Central memory CD8-positive, alpha-beta T cell (primary cell): ENCODE data around the gene WDR45B.

Source experiments
- ATAC-seq: fragments of 150-1000 bp; cut with Tn5 transposase; replicated peaks from 2 replicates; pipeline ENCODE4 v1.10.0; 2022; ENCODE audit warnings: mild to moderate bottlenecking, moderate FRiP score, moderate number of reproducible peaks; ENCODE audit not compliant: poor library complexity, severe bottlenecking; ENCODE audit errors: extremely low read depth
- DNase-seq, 2 donors: peaks; one replicate each; pipeline ENCODE4 v3.0.0; 2021; ENCODE audit warnings: low spot score in 2 of 2
- H3K27ac Mint-ChIP-seq: one replicate; pipeline ENCODE4 v1.8.0; 2022; ENCODE audit warnings: low read depth, mild to moderate bottlenecking, moderate library complexity, mixed read lengths
- H3K27me3 Mint-ChIP-seq: one replicate; pipeline ENCODE4 v1.8.0; 2022; ENCODE audit warnings: mixed read lengths
- H3K36me3 Mint-ChIP-seq: one replicate; pipeline ENCODE4 v1.8.0; 2022; ENCODE audit warnings: mild to moderate bottlenecking, moderate library complexity, mixed read lengths; ENCODE audit not compliant: insufficient read depth
- H3K4me1 Mint-ChIP-seq: one replicate; pipeline ENCODE4 v1.8.0; 2022; ENCODE audit warnings: mixed read lengths
- H3K4me3 Mint-ChIP-seq: one replicate; pipeline ENCODE4 v1.8.0; 2022; ENCODE audit warnings: mild to moderate bottlenecking, moderate library complexity, mixed read lengths
- H3K9me3 Mint-ChIP-seq: one replicate; pipeline ENCODE4 v1.8.0; 2022; ENCODE audit warnings: mixed read lengths

The WDR45B gene

GRCh38 chr17:82686366-82687324 lies 38.4 kb upstream of the WDR45B start:
- Mint-ChIP-seq H3K36me3 (peaks cover 3% of the 10 kb centered on the region), H3K27ac (no peak overlapping the region), H3K9me3 (no peaks in the 10 kb centered on the region), H3K27me3 (no peaks in the 10 kb centered on the region), H3K4me3 (no peak overlapping the region), H3K4me1 (peaks cover 5% of the 10 kb centered on the region)
- ATAC-seq = no peak
- DNase-seq = no peak

DNA sequence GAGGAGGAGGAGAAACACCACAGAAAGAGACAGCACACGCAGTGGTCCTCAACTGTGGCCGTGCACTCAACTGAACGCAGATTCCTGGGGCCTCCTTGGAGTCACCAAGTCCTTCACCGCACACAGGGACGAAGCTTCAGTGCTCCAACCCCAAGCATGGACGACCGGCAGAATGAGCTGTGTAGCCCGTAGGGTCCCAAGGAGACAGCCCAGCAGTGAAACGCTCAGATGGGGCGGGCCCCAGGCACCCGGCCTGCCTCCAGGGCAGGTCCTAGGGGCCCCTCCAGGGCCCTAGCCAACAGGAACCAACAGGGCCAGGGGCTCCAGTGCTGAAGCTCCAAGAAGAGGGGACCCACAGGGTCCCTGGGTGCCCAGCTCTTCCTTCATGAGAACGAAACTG lies 37.0 kb upstream of the WDR45B start:
- DNase-seq (no peak), ATAC-seq (no peak)
- no peak overlapping the region for H3K4me3 Mint-ChIP-seq
- H3K27me3 Mint-ChIP-seq = no peaks in the 10 kb centered on the region
- no peak overlapping the region for H3K27ac Mint-ChIP-seq
- no peaks in the 10 kb centered on the region for H3K9me3 Mint-ChIP-seq
- peaks cover 5% of the 10 kb centered on the region for H3K4me1 Mint-ChIP-seq
- peaks cover 3% of the 10 kb centered on the region for H3K36me3 Mint-ChIP-seq

DNA sequence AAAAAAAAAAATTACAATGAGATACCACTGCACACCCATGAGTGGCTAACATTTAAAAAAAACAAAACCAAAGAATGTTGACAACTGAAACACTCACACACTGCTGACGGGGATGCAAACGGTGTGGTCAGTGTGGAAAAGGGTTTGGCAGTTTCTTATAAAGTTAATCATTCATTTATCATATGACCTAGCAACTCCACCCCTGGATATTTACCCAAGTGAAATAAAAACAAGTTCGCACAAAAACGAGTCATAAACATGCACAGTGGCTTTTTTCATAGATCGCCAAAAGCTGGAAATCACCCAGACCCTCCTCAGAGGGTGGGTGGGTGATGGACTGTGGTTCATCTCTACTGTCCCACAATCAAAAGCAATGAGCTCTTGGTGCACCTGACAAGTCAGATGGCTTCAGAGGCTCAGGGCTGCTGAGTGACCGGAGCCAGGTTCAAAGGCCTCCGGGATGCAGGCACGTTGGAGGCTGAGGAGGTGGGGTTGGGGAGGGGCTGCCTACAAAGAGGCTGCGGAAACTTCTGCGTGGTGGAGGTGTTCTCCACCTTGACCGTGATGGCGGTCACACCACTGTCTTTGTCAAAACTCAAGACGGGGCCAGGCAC lies 36.1 kb upstream of the WDR45B start:
- Mint-ChIP-seq H3K36me3 (peaks cover 3% of the 10 kb centered on the region), H3K27ac (no peak overlapping the region), H3K4me1 (no peaks in the 10 kb centered on the region), H3K4me3 (no peak overlapping the region), H3K9me3 (no peaks in the 10 kb centered on the region), H3K27me3 (no peaks in the 10 kb centered on the region)
- ATAC-seq (no peak), DNase-seq (no peak)

GRCh38 chr17:82683534-82683933 lies 35.3 kb upstream of the WDR45B start:
- ATAC-seq (no peak), DNase-seq (no peak)
- H3K4me1 Mint-ChIP-seq = no peaks in the 10 kb centered on the region
- H3K4me3 Mint-ChIP-seq = no peak overlapping the region
- no peaks in the 10 kb centered on the region for H3K9me3 Mint-ChIP-seq
- peaks cover 3% of the 10 kb centered on the region for H3K36me3 Mint-ChIP-seq
- no peak overlapping the region for H3K27ac Mint-ChIP-seq
- no peaks in the 10 kb centered on the region for H3K27me3 Mint-ChIP-seq

DNA sequence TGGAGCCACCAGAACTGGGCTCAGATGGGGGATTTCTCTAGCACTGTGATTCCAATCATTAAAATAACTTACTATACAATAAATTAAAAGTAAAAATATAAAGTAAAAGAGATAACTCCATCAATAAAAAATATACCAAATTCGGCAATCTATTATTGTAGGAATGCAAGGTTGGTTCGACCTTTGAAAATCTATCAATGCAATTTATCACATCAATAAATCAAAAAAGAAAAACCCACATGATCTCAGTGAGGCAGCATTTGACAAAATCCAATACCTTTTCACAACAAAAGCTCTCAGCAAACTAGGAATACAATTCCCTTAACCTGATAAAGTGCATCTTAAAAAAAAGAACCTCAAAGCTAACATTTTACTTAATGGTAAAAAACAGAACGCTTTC lies 33.3 kb upstream of the WDR45B start:
- no peak for DNase-seq
- ATAC-seq = no peak
- H3K4me3 Mint-ChIP-seq = no peak overlapping the region
- H3K4me1 Mint-ChIP-seq = no peaks in the 10 kb centered on the region
- no peak overlapping the region for H3K27ac Mint-ChIP-seq
- no peaks in the 10 kb centered on the region for H3K27me3 Mint-ChIP-seq
- H3K9me3 Mint-ChIP-seq = no peaks in the 10 kb centered on the region
- peaks cover under 1% of the 10 kb centered on the region for H3K36me3 Mint-ChIP-seq

DNA sequence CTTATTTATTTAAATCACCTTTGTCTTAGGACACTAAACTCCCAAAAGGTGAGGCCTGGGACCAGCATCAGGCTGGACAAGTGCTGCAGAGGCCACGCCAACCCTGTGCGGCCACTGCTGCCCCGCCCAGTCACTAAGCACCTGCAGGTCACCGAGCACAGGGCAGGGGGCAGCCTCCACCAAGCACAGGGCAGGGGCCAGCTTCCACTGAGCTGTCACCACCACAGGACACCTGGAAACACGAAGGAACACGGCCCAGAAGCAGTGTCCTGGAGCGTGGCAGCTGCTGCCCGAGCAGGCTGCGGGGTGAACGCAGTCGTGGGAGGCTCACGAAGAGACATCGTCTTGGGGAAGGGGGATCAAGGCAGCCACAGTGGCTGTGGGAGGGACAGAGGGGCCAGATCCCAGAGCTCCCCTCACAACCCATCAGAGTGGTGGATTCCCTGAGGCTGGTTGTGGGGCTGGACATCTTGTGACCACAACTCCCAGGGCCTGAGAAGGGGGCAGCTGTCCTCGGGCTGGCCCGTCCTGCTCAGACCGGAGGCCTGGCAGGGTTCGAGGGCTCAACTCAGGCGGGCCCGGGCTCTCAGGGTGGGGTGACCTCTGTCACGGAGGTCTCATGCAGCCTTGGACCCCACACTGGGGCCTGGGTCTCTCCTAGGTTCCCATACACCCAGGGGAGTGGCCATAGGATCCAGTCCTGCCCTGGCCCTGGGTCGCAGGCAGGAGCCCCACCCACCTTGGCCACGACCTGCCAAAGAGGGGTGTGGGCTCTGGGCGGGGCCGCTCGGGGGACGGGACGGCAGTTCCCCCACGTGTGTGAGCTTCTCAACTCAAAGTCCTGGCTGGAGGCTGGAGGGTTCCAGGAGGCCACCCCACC lies 31.6 kb upstream of the WDR45B start:
- ATAC-seq (no peak), DNase-seq (no peak)
- Mint-ChIP-seq H3K4me3 (no peak overlapping the region), H3K27ac (no peak overlapping the region), H3K27me3 (no peaks in the 10 kb centered on the region), H3K36me3 (no peaks in the 10 kb centered on the region), H3K9me3 (no peaks in the 10 kb centered on the region), H3K4me1 (no peaks in the 10 kb centered on the region)

GRCh38 chr17:82678265-82678891 lies 30.1 kb upstream of the WDR45B start:
- Mint-ChIP-seq H3K27ac (no peak overlapping the region), H3K9me3 (no peaks in the 10 kb centered on the region), H3K27me3 (no peaks in the 10 kb centered on the region), H3K4me3 (no peak overlapping the region), H3K36me3 (no peaks in the 10 kb centered on the region), H3K4me1 (no peaks in the 10 kb centered on the region)
- ATAC-seq = no peak
- no peak for DNase-seq

- Mint-ChIP-seq H3K4me1 (no peaks in the 10 kb centered on the region), H3K4me3 (no peak overlapping the region), H3K27ac (no peak overlapping the region), H3K36me3 (no peaks in the 10 kb centered on the region), H3K9me3 (no peaks in the 10 kb centered on the region), H3K27me3 (no peaks in the 10 kb centered on the region)
- no peak for DNase-seq
- ATAC-seq = no peak
Measured at GRCh38 chr17:82677353-82677925, 29.2 kb upstream of the WDR45B start.

- Mint-ChIP-seq H3K27ac (no peak overlapping the region), H3K4me1 (no peaks in the 10 kb centered on the region), H3K9me3 (no peaks in the 10 kb centered on the region), H3K27me3 (no peaks in the 10 kb centered on the region), H3K36me3 (no peaks in the 10 kb centered on the region), H3K4me3 (no peak overlapping the region)
- ATAC-seq (no peak), DNase-seq (no peak)
Measured at GRCh38 chr17:82675476-82676245, 27.4 kb upstream of the WDR45B start.

DNA sequence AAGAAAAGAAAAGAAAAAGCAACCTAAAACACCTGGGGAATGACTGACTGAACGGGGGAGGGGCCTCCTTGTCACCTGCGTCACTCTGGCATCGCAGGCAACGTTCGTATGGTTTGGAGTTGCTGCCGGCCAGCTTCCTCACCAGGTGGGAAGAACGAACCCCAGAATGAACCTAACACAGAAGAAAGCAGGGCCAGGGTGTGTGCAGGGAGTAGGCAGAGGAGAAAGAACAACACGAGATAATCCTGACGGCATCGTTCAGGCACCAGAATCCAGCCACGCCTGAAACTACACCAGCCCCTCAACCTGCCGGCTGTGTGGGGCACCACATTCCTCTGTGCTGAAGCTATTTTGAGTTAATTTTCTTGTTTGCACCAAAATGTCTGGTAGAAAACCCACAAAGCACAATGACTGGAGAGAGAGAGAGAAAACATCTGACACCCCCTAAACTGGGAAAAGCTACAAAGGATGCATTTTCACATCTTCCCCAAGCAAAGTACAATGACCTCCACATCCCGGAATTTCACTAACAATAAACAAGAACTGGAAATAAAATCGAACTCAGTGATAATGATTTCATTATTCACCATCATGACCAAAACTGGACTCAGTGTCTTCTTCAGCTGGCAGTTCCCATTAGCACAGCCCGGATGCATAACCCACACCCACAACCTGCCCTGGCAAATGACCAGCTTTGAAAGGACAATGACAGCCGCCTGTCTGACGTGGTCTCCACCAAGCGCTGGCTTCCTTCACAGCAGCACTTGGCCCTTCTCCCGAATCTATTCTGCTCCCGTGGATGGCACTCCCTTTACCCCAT lies 26.6 kb upstream of the WDR45B start:
- Mint-ChIP-seq H3K36me3 (no peaks in the 10 kb centered on the region), H3K9me3 (no peaks in the 10 kb centered on the region), H3K4me3 (no peak overlapping the region), H3K27me3 (no peaks in the 10 kb centered on the region), H3K4me1 (no peaks in the 10 kb centered on the region), H3K27ac (no peak overlapping the region)
- no peak for ATAC-seq
- DNase-seq = no peak
